Endothelial cell (in vitro differentiated cells): ENCODE measurements around the gene COL6A5. TPM values are rescaled to one million over a fixed set of nuclear protein-coding genes. Genes with fewer than 3 reads are reported as not detected.

ENCODE experiments used
- DNase-seq: peaks from one replicate; pipeline ENCODE4 v3.0.0; 2021; ENCODE audit warnings: low spot score
- H3K27ac Mint-ChIP-seq: one replicate; pipeline ENCODE4 v1.8.0; 2021; ENCODE audit warnings: mixed read lengths, inconsistent platforms; ENCODE audit not compliant: unreplicated experiment
- H3K27me3 Mint-ChIP-seq: one replicate; pipeline ENCODE4 v1.8.0; 2021; ENCODE audit warnings: mild to moderate bottlenecking, moderate library complexity, mixed read lengths, inconsistent platforms; ENCODE audit not compliant: unreplicated experiment
- H3K36me3 Mint-ChIP-seq: one replicate; pipeline ENCODE4 v1.8.0; 2021; ENCODE audit warnings: mild to moderate bottlenecking, low read depth, mixed read lengths, inconsistent platforms; ENCODE audit not compliant: unreplicated experiment
- H3K4me1 Mint-ChIP-seq: one replicate; pipeline ENCODE4 v1.8.0; 2021; ENCODE audit warnings: mild to moderate bottlenecking, mixed read lengths, inconsistent platforms; ENCODE audit not compliant: unreplicated experiment
- H3K4me3 Mint-ChIP-seq: one replicate; pipeline ENCODE4 v1.8.0; 2021; ENCODE audit warnings: mild to moderate bottlenecking, mixed read lengths, inconsistent platforms; ENCODE audit not compliant: unreplicated experiment
- H3K9me3 Mint-ChIP-seq: one replicate; pipeline ENCODE4 v1.8.0; 2021; ENCODE audit warnings: mixed read lengths, inconsistent platforms; ENCODE audit not compliant: unreplicated experiment
- total RNA-seq: library from RNA; stranded (reverse); fragmentation: NEBNext Ultra II Directional; extraction: Animal tissue kit (Norgen Biotek cat#: 25700); gene quantifications from one replicate; pipeline ENCODE4 v1.2.1, GENCODE V29; 2021; ENCODE audit not compliant: unreplicated experiment
- TF ChIP-seq, protein P1 (sequence below): fragments of 200-600 bp; sonication (generic); IDR thresholded peaks from one replicate; pipeline ENCODE4 v1.5.0; 2021; ENCODE audit warnings: antibody characterized with exemption; ENCODE audit not compliant: unreplicated experiment

COL6A5 gene
- total RNA-seq, 1 donor from 2014 or later = not detected

DNA sequence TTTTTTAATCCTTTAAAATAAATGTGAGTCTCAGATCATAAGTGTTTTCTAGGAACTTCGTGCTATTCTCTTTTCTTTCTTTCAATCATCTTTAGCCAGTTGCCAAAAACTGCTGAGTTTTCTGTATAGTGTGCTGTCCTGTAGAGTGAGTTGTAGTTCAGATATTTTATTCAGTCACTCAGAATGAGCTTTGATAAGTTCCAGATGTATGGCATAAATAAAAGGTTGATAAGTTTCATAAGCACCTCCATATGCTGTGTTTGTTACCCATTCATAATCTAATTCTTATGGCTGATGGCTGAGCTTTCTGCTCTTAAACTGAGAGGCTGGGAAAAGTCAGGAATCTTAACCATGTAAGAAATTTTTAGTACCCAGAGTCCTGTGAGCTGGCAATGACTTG, 112.2 kb downstream of the COL6A5 start:
- H3K4me3 Mint-ChIP-seq = no peak overlapping the region
- TF ChIP-seq, protein P1, sequence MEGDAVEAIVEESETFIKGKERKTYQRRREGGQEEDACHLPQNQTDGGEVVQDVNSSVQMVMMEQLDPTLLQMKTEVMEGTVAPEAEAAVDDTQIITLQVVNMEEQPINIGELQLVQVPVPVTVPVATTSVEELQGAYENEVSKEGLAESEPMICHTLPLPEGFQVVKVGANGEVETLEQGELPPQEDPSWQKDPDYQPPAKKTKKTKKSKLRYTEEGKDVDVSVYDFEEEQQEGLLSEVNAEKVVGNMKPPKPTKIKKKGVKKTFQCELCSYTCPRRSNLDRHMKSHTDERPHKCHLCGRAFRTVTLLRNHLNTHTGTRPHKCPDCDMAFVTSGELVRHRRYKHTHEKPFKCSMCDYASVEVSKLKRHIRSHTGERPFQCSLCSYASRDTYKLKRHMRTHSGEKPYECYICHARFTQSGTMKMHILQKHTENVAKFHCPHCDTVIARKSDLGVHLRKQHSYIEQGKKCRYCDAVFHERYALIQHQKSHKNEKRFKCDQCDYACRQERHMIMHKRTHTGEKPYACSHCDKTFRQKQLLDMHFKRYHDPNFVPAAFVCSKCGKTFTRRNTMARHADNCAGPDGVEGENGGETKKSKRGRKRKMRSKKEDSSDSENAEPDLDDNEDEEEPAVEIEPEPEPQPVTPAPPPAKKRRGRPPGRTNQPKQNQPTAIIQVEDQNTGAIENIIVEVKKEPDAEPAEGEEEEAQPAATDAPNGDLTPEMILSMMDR = no peak
- DNase-seq = no peak
- H3K4me1 Mint-ChIP-seq = no peaks in the 10 kb centered on the region
- no peaks in the 10 kb centered on the region for H3K36me3 Mint-ChIP-seq
- H3K27ac Mint-ChIP-seq = no peak overlapping the region
- no peaks in the 10 kb centered on the region for H3K27me3 Mint-ChIP-seq
- no peaks in the 10 kb centered on the region for H3K9me3 Mint-ChIP-seq

DNA sequence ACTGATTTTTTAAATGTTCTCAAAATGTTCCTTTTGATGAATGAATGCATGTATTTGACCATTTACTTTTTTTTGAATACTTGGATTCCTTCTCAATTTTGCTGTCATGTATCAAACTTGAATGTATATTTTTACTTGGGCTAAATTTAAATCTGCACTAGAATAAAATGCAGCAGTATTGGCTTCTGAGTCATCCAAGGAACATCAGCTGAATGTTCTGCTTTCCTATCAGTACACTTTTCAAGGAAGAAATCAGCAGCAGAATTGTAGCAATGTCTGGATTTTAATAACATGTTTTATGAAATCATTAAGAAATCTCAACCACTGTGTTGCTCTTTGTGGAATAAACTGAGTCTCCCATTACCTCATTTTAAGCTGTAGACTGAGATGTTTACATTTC, 114.5 kb downstream of the COL6A5 start:
- TF ChIP-seq, protein P1 = no peak

DNA sequence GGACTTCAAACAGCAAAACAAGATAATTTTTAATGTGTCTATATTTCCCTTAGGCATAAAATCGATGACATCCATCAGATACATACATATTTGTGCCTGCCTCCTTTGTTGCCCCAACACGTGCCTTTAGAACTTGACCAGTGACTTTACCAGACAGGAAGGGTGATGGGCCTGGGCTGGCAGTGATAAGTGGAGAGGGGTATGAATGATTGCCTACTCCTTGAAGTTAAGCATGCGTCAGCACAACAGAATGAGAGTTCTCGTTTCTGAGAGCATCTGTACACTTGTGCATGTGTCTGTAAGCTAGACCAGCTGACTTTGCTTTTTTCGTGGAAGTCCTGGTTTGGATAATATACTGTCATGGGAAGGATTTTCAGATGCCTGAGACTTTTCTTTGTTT, 116.6 kb downstream of the COL6A5 start:
- H3K4me3 Mint-ChIP-seq = no peak overlapping the region
- H3K9me3 Mint-ChIP-seq = no peaks in the 10 kb centered on the region
- no peaks in the 10 kb centered on the region for H3K27me3 Mint-ChIP-seq
- no peaks in the 10 kb centered on the region for H3K36me3 Mint-ChIP-seq
- TF ChIP-seq, protein P1 = no peak
- DNase-seq = no peak
- no peak overlapping the region for H3K27ac Mint-ChIP-seq
- no peaks in the 10 kb centered on the region for H3K4me1 Mint-ChIP-seq

More for the DNA sequence above, 114.5 kb downstream of the COL6A5 start:
- Mint-ChIP-seq H3K27me3 (no peaks in the 10 kb centered on the region), H3K9me3 (no peaks in the 10 kb centered on the region), H3K36me3 (no peaks in the 10 kb centered on the region), H3K27ac (no peak overlapping the region), H3K4me3 (no peak overlapping the region), H3K4me1 (no peaks in the 10 kb centered on the region)
- no peak for DNase-seq

DNA sequence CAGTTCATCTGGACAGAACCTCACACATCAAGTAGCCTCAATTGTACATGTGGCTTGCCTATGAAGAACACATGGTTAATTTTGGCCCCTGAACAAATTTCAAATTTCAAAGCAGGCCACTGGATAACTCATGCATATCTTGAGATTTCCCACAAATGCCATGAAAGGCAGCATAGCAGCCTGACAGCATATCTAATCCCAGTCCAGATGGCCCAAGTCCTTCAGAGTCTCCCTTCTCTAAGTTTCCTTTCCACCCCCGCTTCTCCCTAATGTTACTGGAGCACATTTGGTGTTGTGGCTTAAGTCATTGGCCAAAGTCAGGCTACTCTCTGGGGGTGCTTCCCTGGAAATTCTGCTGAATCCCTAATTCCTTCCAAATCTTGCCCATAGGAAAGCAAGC, 117.7 kb downstream of the COL6A5 start:
- Mint-ChIP-seq H3K4me3 (no peak overlapping the region), H3K27me3 (no peaks in the 10 kb centered on the region), H3K27ac (no peak overlapping the region), H3K9me3 (no peaks in the 10 kb centered on the region), H3K36me3 (no peaks in the 10 kb centered on the region), H3K4me1 (no peaks in the 10 kb centered on the region)
- DNase-seq = no peak
- TF ChIP-seq, protein P1 = no peak

DNA sequence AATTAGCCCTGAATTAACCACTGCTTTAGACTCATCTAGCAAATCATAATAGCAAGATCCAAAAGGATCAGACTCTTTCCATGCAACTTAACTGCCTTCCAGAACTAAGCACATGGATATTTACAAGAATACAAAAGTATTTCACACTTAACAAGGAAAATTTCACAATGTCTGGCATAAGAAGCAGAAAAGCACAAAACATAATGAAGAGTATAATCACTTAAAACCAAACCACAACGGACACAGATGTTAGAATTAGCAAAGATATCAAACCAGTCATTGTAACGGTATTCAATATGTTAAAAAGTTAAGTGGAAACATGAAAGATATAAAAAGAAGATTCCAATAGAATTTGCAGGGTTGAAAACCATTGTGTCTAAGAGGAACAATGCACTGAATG, 120.0 kb downstream of the COL6A5 start:
- no peak for DNase-seq
- H3K36me3 Mint-ChIP-seq = no peaks in the 10 kb centered on the region
- no peaks in the 10 kb centered on the region for H3K4me1 Mint-ChIP-seq
- TF ChIP-seq, protein P1 = no peak
- no peaks in the 10 kb centered on the region for H3K9me3 Mint-ChIP-seq
- no peaks in the 10 kb centered on the region for H3K27me3 Mint-ChIP-seq
- H3K4me3 Mint-ChIP-seq = no peak overlapping the region
- H3K27ac Mint-ChIP-seq = no peak overlapping the region
